Measurements from ENCODE around the gene PPP1R15A.

PPP1R15A gene

GRCh38 chr19:48859711-48860572 lies 12.3 kb upstream of the PPP1R15A start:
- H3K4me3 ChIP-seq (ENCODE audit: low read depth, low read length), result no peak overlapping the region
- no peak for TF ChIP-seq CTCF (IDR thresholded peaks at IDR 0.05; ENCODE audit: low read depth, low read length)

- no peak for TF ChIP-seq CTCF (IDR thresholded peaks at IDR 0.05; ENCODE audit: low read depth, low read length)
Measured at GRCh38 chr19:48861313-48861712, 10.9 kb upstream of the PPP1R15A start.

GRCh38 chr19:48862827-48863226 lies 9.4 kb upstream of the PPP1R15A start:
- no peak for TF ChIP-seq CTCF (IDR thresholded peaks at IDR 0.05; ENCODE audit: low read depth, low read length)
- H3K4me3 ChIP-seq (ENCODE audit: low read depth, low read length), result no peak overlapping the region

More at GRCh38 chr19:48861313-48861712, 10.9 kb upstream of the PPP1R15A start:
- no peak overlapping the region for H3K4me3 ChIP-seq (ENCODE audit: low read depth, low read length)

GRCh38 chr19:48866692-48867091 lies 5.5 kb upstream of the PPP1R15A start:
- TF ChIP-seq CTCF (IDR thresholded peaks at IDR 0.05; ENCODE audit: low read depth, low read length), result no peak
- H3K4me3 ChIP-seq (ENCODE audit: low read depth, low read length), result no peak overlapping the region

GRCh38 chr19:48867123-48867745 lies 5.0 kb upstream of the PPP1R15A start:
- TF ChIP-seq CTCF (IDR thresholded peaks at IDR 0.05; ENCODE audit: low read depth, low read length), result no peak
- H3K4me3 ChIP-seq (ENCODE audit: low read depth, low read length), result peak overlapping the region; percentile 64

GRCh38 chr19:48867746-48868113 lies 4.5 kb upstream of the PPP1R15A start:
- peak overlapping the region; percentile 64 for H3K4me3 ChIP-seq (ENCODE audit: low read depth, low read length)
- no peak for TF ChIP-seq CTCF (IDR thresholded peaks at IDR 0.05; ENCODE audit: low read depth, low read length)
